GOT3 (cell line): Measurements from ENCODE around the gene ANKFN1.

Experiments used
- DNase-seq: peaks from one replicate; lab custom pipeline; 2025; ENCODE audit warnings: mixed read lengths; lab: John Stamatoyannopoulos, UW

ANKFN1 gene

GRCh38 chr17:56142781-56143180, 10.5 kb upstream of the ANKFN1 start:
- no peak for DNase-seq

GRCh38 chr17:56144223-56144622, 9.1 kb upstream of the ANKFN1 start:
- no peak for DNase-seq

- DNase-seq, result no peak
These were observed 6.7 kb upstream of the ANKFN1 start for GRCh38 chr17:56146534-56146933.

- no peak for DNase-seq
These were observed 4.9 kb upstream of the ANKFN1 start for GRCh38 chr17:56148333-56148732.

- no peak for DNase-seq
These were observed 3.8 kb upstream of the ANKFN1 start for GRCh38 chr17:56149266-56150036.

GRCh38 chr17:56150649-56151048, 2.6 kb upstream of the ANKFN1 start:
- no peak for DNase-seq

- no peak for DNase-seq
These were observed 4.6 kb downstream of the ANKFN1 start for GRCh38 chr17:56157845-56158244.

GRCh38 chr17:56158344-56158743, 5.1 kb downstream of the ANKFN1 start:
- DNase-seq, result no peak

GRCh38 chr17:56158915-56159825, 5.9 kb downstream of the ANKFN1 start:
- no peak for DNase-seq

GRCh38 chr17:56159826-56160380, 6.6 kb downstream of the ANKFN1 start:
- DNase-seq, result no peak

- DNase-seq, result no peak
These were observed 7.1 kb downstream of the ANKFN1 start for GRCh38 chr17:56160422-56160821.

GRCh38 chr17:56165072-56165641, 11.9 kb downstream of the ANKFN1 start:
- DNase-seq, result no peak

GRCh38 chr17:56167491-56167890, 14.2 kb downstream of the ANKFN1 start:
- no peak for DNase-seq

GRCh38 chr17:56169621-56170020, 16.3 kb downstream of the ANKFN1 start:
- no peak for DNase-seq

- DNase-seq, result no peak
These were observed 18.1 kb downstream of the ANKFN1 start for GRCh38 chr17:56171186-56171959.

GRCh38 chr17:56172517-56172982, 19.3 kb downstream of the ANKFN1 start:
- no peak for DNase-seq

- no peak for DNase-seq
These were observed 19.8 kb downstream of the ANKFN1 start for GRCh38 chr17:56173026-56173425.

- no peak for DNase-seq
These were observed 20.9 kb downstream of the ANKFN1 start for GRCh38 chr17:56173958-56174835.

- DNase-seq, result no peak
These were observed 22.2 kb downstream of the ANKFN1 start for GRCh38 chr17:56175299-56175955.

- DNase-seq, result no peak
These were observed 22.8 kb downstream of the ANKFN1 start for GRCh38 chr17:56176091-56176490.
